ENCODE measurements around the gene NOP9. TPM values are rescaled to one million over a fixed set of nuclear protein-coding genes. Genes with fewer than 3 reads are reported as not detected.

The NOP9 gene
- total RNA-seq, 1 donor from 2014 or later = 17.1 TPM

DNA sequence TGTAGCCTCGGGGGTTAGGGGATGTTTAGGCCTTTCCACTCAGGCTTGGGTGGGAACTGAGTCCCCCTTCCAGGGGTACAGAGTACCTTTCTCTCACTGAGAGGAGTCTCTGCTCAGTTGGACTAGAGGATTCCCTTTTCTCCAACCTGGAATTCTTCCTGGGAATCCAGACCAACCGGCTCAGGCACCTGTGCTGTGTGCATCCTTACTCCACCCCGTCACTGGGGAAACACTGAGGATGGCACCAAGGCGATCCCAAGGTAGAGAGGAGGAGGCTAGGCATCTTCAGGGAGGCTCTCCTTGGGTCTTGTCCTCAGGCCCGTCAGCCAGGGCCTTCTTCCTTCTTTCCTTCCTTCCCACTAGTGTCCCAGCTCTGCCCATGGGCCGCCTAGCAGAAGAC is 35.8 kb upstream of the NOP9 start:
- no peak overlapping the region for H3K4me3 ChIP-seq (ENCODE audit: low read depth, low read length)
- DNase-seq (ENCODE audit: low read depth) = no peak
- TF ChIP-seq, protein P1, sequence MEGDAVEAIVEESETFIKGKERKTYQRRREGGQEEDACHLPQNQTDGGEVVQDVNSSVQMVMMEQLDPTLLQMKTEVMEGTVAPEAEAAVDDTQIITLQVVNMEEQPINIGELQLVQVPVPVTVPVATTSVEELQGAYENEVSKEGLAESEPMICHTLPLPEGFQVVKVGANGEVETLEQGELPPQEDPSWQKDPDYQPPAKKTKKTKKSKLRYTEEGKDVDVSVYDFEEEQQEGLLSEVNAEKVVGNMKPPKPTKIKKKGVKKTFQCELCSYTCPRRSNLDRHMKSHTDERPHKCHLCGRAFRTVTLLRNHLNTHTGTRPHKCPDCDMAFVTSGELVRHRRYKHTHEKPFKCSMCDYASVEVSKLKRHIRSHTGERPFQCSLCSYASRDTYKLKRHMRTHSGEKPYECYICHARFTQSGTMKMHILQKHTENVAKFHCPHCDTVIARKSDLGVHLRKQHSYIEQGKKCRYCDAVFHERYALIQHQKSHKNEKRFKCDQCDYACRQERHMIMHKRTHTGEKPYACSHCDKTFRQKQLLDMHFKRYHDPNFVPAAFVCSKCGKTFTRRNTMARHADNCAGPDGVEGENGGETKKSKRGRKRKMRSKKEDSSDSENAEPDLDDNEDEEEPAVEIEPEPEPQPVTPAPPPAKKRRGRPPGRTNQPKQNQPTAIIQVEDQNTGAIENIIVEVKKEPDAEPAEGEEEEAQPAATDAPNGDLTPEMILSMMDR (conservative IDR thresholded peaks at IDR 0.05; ENCODE audit: low read depth, low read length) = no peak

DNA sequence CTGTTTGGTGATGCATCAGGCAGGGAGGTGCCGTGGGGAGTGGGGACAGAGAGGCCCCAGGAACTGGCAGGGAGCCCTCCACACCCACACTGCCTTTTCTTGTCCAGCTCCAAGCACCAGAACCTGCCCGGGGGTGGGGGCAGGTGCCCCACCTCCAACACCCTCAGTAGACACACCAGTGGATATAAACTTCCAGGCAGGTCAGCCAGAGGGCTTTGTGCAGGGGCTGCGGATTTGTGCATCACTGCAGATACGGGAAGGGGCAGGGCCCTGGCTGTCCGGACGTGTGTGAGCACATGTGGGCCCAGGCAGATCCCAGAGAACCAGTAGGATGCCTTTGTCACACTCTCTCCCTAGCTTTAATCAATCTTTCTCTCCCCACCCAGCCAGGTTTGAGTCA is 35.4 kb upstream of the NOP9 start:
- no peak overlapping the region for H3K4me3 ChIP-seq (ENCODE audit: low read depth, low read length)
- TF ChIP-seq, protein P1 (conservative IDR thresholded peaks at IDR 0.05; ENCODE audit: low read depth, low read length) = no peak
- no peak for DNase-seq (ENCODE audit: low read depth)

DNA sequence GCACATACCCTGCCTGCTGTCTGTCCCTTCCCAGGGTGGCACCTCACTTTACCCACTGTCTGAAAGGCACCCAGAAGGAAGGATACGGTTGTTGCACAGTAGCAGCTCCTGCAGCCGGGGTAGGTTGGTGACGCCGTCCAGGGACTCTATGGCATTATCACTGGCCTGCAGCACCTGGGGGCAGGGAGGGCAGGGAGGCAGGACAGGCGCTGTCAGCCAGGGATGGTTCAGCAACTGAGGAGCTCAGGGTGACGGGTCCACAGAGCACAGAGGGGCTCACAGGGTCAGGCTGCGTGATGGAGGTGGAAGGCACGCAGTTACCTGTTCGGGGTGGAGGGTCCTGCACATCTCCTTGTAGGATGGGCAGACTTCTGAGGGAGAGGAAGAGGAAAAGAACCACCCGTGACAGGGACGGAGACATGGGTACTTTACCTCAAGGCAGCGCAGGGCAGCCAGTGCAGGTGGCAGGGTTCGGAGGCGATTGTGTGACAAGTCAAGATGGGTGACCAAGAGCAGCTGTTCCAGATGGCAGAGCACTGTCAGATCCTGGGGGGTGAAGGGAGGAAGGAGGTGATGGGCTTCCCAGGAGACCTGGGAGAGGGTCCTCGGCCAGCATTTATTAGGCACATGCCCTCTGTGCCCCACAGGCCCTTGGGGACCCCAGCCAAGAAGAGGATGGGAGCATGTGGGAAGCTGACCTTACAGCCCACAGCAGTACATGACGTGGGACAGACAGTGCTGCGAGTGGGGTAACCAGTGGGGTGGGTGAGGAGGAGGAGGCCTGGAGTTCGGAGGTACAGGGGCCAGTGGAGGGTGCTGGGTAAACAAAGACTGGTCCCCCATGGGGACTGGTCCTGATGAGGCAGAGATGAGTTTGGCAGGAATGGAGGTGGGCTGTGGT is 33.1 kb upstream of the NOP9 start:
- DNase-seq (ENCODE audit: low read depth) = no peak
- no peak overlapping the region for H3K4me3 ChIP-seq (ENCODE audit: low read depth, low read length)
- TF ChIP-seq, protein P1 (conservative IDR thresholded peaks at IDR 0.05; ENCODE audit: low read depth, low read length) = no peak

DNA sequence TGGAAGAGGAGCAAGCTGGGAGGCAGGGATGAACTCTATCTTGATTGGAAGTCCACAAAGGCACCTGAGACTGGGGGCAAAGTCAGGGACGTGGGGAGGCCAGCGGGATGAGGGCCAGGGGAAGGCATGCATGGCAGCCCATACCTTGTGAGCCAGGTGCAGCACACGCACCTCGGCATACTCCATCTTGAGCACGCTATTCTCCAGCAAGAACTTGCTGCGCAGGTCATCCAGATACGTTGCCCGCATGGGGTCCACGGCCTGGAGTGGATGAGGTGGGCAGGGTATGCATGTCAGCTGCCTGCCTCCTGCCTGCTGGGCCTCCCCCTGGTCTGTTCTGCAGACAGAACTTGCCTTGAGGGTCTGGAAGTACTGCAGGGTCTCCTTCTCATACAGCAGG is 32.1 kb upstream of the NOP9 start:
- TF ChIP-seq, protein P1 (conservative IDR thresholded peaks at IDR 0.05; ENCODE audit: low read depth, low read length) = no peak
- DNase-seq (ENCODE audit: low read depth) = no peak
- no peak overlapping the region for H3K4me3 ChIP-seq (ENCODE audit: low read depth, low read length)

DNA sequence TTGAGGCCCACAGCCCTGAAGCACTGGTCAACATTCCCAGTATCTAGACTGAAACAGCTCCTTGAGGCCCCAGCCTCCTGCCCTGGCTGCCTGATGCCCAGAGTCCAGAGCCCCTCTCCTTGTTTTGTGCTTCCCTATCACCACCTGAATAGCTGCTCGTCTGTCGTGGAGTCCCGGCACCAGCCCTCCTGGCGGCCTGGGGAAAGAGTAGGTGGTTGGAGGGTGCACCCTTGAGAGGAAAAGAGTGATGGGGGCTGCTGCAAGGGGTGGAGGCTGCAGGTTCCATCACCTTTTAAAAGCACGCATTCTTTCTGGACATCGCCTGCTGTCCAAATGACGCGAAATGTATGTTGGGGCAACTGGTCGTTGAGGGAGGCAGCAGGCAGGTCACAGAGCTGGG is 31.4 kb upstream of the NOP9 start:
- TF ChIP-seq, protein P1 (conservative IDR thresholded peaks at IDR 0.05; ENCODE audit: low read depth, low read length) = no peak
- DNase-seq (ENCODE audit: low read depth) = no peak

GRCh38 chr14:24269368-24269767 is 30.3 kb upstream of the NOP9 start:
- H3K4me3 ChIP-seq (ENCODE audit: low read depth, low read length) = no peak overlapping the region
- DNase-seq (ENCODE audit: low read depth) = no peak
- TF ChIP-seq, protein P1 (conservative IDR thresholded peaks at IDR 0.05; ENCODE audit: low read depth, low read length) = no peak

More for the DNA sequence above, 31.4 kb upstream of the NOP9 start:
- no peak overlapping the region for H3K4me3 ChIP-seq (ENCODE audit: low read depth, low read length)
